SU-DHL-6 (cell line): ENCODE results near the gene SELENOH.

Experiments
- H2AFZ ChIP-seq: fragments of 200-600 bp; sonication (generic); 2 replicates; pipeline ENCODE4 v1.6.1; 2014; ENCODE audit warnings: low read depth, mild to moderate bottlenecking, moderate library complexity, mixed read lengths, antibody characterized with exemption, low read length; ENCODE audit not compliant: severe bottlenecking
- H3F3A ChIP-seq: fragments of 200-600 bp; shearing (Covaris generic); 2 replicates; pipeline ENCODE4 v1.6.0; 2016; ENCODE audit warnings: antibody characterized with exemption, mild to moderate bottlenecking; ENCODE audit not compliant: insufficient read depth
- H3K27ac ChIP-seq: fragments of 200-600 bp; sonication (generic); 2 replicates; pipeline ENCODE4 v1.5.1; 2016; ENCODE audit warnings: low read depth, mild to moderate bottlenecking, low read length, moderate library complexity, mixed read lengths
- H3K27me3 ChIP-seq: fragments of 200-600 bp; sonication (generic), shearing (Covaris generic); 2 replicates; pipeline ENCODE4 v1.6.0; 2014; ENCODE audit warnings: mild to moderate bottlenecking, low read length
- H3K36me3 ChIP-seq: fragments of 200-600 bp; sonication (generic); 2 replicates; pipeline ENCODE4 v1.6.1; 2014; ENCODE audit warnings: mild to moderate bottlenecking, low read length, mixed read lengths
- H3K4me2 ChIP-seq: fragments of 300-600, 200-600 bp; shearing (Covaris generic), sonication (generic); 2 replicates; pipeline ENCODE4 v1.6.0; 2014; ENCODE audit warnings: low read length, low read depth, mild to moderate bottlenecking; ENCODE audit not compliant: poor library complexity, severe bottlenecking
- H3K4me3 ChIP-seq: fragments of 200-600 bp; sonication (generic); 2 replicates; pipeline ENCODE4 v1.5.1; 2014; ENCODE audit warnings: antibody characterized with exemption, low read length, mild to moderate bottlenecking, mixed read lengths; ENCODE audit not compliant: insufficient read depth, poor library complexity, severe bottlenecking
- H3K79me2 ChIP-seq: fragments of 200-600 bp; sonication (generic); 2 replicates; pipeline ENCODE4 v1.6.1; 2014; ENCODE audit warnings: mild to moderate bottlenecking, low read length, moderate library complexity; ENCODE audit not compliant: insufficient read depth
- H3K9ac ChIP-seq: fragments of 200-600 bp; sonication (generic); 2 replicates; pipeline ENCODE4 v1.7.0; 2014; ENCODE audit warnings: mild to moderate bottlenecking, low read length
- H3K9me2 ChIP-seq: fragments of 200-600 bp; sonication (generic); replicated peaks from 2 replicates; pipeline ENCODE4 v1.6.1; 2014; ENCODE audit warnings: low read length; ENCODE audit not compliant: insufficient read depth
- H3K9me3 ChIP-seq: fragments of 200-600 bp; sonication (generic); 2 replicates; pipeline ENCODE4 v1.6.1; 2014; ENCODE audit warnings: low read length, mixed read lengths; ENCODE audit not compliant: insufficient read depth
- H4K20me1 ChIP-seq: fragments of 200-600 bp; sonication (generic); 2 replicates; pipeline ENCODE4 v1.6.1; 2014; ENCODE audit warnings: low read depth, mild to moderate bottlenecking, antibody characterized with exemption, low read length, moderate library complexity, mixed read lengths
- EZH2phosphoT487 ChIP-seq: fragments of 200-600 bp; sonication (generic), shearing (Covaris generic); conservative IDR thresholded peaks from 2 replicates; pipeline ENCODE4 v1.6.1; 2018; ENCODE audit warnings: mild to moderate bottlenecking, antibody characterized with exemption, low read length, moderate library complexity, mixed read lengths
- TF ChIP-seq, protein P1 (sequence below): fragments of 200-600 bp; sonication (generic); IDR thresholded peaks from one replicate; pipeline ENCODE4 v1.5.1; 2017; ENCODE audit warnings: antibody characterized with exemption, mild to moderate bottlenecking, low read length, moderate library complexity; ENCODE audit not compliant: insufficient read depth, poor library complexity, severe bottlenecking

The SELENOH gene

DNA sequence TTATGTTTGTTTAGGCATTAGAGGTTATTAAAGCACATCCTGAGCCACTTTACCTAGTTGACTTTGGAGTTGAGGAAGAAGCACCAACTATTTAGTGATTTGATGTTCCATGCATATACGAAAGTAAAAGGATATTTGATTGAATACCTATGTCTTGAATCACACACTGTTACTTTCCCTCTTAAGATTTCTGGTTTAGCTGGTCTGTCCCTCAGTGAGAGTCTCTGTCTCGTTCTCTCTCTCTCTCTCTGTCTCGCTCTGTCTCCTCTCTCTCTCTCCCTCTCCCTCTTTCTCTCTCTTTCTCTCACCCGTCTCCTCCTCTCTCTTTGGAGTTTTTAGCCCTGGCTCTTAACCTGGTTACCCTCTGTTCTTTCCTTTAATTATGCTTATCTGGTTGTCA lies 31.3 kb downstream of the SELENOH start:
- Histone ChIP-seq H3K9me3 (no peaks in the 10 kb centered on the region), H2AFZ (no peak overlapping the region), H3K4me3 (no peak overlapping the region), H3K36me3 (no peaks in the 10 kb centered on the region), H3K79me2 (no peaks in the 10 kb centered on the region), H3K9ac (no peak overlapping the region), H3F3A (no peaks in the 10 kb centered on the region), H3K27ac (no peak overlapping the region), H3K27me3 (no peaks in the 10 kb centered on the region), H4K20me1 (no peaks in the 10 kb centered on the region), H3K9me2 (no peaks in the 10 kb centered on the region), H3K4me2 (no peak overlapping the region)
- no peak for TF ChIP-seq EZH2phosphoT487

DNA sequence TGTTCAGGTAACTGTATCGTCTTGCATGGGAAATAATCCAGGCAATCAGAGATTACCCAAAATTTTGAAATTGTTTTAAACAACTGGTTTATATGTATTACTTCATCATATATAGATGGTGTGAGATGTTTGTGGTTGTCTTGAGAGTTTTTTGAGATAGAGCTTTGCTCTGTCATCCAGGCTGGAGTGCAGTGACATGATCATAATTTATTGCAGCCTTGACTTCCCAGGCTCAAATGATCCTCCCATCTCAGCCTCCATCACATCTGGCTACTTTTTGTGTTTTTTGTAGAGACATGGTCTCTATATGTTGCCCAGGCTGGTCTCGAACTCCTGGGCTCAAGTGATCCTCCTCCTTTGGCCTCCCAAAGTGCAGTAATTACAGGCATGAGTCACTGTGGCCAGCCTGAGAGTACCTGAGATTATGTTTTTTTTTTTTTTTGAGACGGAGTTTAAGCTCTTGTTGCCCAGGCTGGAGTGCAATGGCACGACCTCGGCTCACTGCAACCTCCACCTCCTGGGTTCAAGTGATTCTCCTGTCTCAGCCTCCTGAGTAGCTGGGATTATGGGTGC lies 31.8 kb downstream of the SELENOH start:
- Histone ChIP-seq H4K20me1 (no peaks in the 10 kb centered on the region), H3K27me3 (no peaks in the 10 kb centered on the region), H3K9ac (no peak overlapping the region), H3K4me3 (no peak overlapping the region), H3K9me2 (no peaks in the 10 kb centered on the region), H3K36me3 (no peaks in the 10 kb centered on the region), H3K79me2 (no peaks in the 10 kb centered on the region), H2AFZ (no peak overlapping the region), H3K9me3 (no peaks in the 10 kb centered on the region), H3K27ac (no peak overlapping the region), H3K4me2 (no peak overlapping the region), H3F3A (no peaks in the 10 kb centered on the region)
- TF ChIP-seq EZH2phosphoT487: no peak
- TF ChIP-seq, protein P1, sequence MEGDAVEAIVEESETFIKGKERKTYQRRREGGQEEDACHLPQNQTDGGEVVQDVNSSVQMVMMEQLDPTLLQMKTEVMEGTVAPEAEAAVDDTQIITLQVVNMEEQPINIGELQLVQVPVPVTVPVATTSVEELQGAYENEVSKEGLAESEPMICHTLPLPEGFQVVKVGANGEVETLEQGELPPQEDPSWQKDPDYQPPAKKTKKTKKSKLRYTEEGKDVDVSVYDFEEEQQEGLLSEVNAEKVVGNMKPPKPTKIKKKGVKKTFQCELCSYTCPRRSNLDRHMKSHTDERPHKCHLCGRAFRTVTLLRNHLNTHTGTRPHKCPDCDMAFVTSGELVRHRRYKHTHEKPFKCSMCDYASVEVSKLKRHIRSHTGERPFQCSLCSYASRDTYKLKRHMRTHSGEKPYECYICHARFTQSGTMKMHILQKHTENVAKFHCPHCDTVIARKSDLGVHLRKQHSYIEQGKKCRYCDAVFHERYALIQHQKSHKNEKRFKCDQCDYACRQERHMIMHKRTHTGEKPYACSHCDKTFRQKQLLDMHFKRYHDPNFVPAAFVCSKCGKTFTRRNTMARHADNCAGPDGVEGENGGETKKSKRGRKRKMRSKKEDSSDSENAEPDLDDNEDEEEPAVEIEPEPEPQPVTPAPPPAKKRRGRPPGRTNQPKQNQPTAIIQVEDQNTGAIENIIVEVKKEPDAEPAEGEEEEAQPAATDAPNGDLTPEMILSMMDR: no peak

DNA sequence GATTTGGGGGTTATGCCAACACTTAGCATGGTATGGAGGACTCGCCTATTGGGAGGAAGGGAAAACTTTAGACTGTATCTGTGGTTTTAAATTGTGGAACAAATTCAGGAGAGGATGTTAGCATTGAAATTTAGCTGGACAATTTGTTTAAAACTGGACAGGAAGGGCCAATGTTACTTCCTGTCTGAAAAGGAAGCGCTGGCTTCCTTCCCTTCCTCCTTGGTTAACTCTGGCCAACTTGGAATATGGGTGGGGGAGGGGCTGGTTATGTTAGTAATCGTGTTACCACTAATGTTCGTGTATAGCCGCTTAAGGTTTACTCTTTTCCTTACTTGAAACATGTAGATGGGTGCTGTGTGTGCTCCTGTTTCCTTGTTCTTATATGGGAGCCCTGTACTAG lies 34.2 kb downstream of the SELENOH start:
- no peak overlapping the region for H3K9ac ChIP-seq
- no peak overlapping the region for H3K4me2 ChIP-seq
- H3K9me2 ChIP-seq: no peaks in the 10 kb centered on the region
- H3K9me3 ChIP-seq: no peaks in the 10 kb centered on the region
- no peaks in the 10 kb centered on the region for H3F3A ChIP-seq
- no peak overlapping the region for H3K4me3 ChIP-seq
- no peak overlapping the region for H2AFZ ChIP-seq
- H3K27ac ChIP-seq: no peak overlapping the region
- TF ChIP-seq, protein P1: no peak
- TF ChIP-seq EZH2phosphoT487: no peak
- H4K20me1 ChIP-seq: no peaks in the 10 kb centered on the region
- no peaks in the 10 kb centered on the region for H3K27me3 ChIP-seq
- H3K79me2 ChIP-seq: no peaks in the 10 kb centered on the region
- H3K36me3 ChIP-seq: no peaks in the 10 kb centered on the region

GRCh38 chr11:57776031-57776521 lies 34.8 kb downstream of the SELENOH start:
- H3K9me3 ChIP-seq: no peaks in the 10 kb centered on the region
- H3K4me3 ChIP-seq: no peak overlapping the region
- H3K27ac ChIP-seq: no peak overlapping the region
- H2AFZ ChIP-seq: no peak overlapping the region
- H3K9ac ChIP-seq: no peak overlapping the region
- H3K4me2 ChIP-seq: no peak overlapping the region
- no peaks in the 10 kb centered on the region for H3K9me2 ChIP-seq
- H3F3A ChIP-seq: no peaks in the 10 kb centered on the region
- H4K20me1 ChIP-seq: no peaks in the 10 kb centered on the region
- no peak for TF ChIP-seq EZH2phosphoT487
- TF ChIP-seq, protein P1: no peak
- H3K27me3 ChIP-seq: no peaks in the 10 kb centered on the region
- no peaks in the 10 kb centered on the region for H3K79me2 ChIP-seq
- no peaks in the 10 kb centered on the region for H3K36me3 ChIP-seq
